ENCODE data around the gene CHTF8. TPM values are rescaled to one million over a fixed set of nuclear protein-coding genes. Genes with fewer than 3 reads are reported as not detected.
"Not testable (repeated sequence)": the region's sequence is repeated elsewhere in the genome, so short reads cannot be mapped to it uniquely, and the experiment has no call there.

The CHTF8 gene
- polyA plus RNA-seq, 1 experiment, result 84.8 TPM

DNA sequence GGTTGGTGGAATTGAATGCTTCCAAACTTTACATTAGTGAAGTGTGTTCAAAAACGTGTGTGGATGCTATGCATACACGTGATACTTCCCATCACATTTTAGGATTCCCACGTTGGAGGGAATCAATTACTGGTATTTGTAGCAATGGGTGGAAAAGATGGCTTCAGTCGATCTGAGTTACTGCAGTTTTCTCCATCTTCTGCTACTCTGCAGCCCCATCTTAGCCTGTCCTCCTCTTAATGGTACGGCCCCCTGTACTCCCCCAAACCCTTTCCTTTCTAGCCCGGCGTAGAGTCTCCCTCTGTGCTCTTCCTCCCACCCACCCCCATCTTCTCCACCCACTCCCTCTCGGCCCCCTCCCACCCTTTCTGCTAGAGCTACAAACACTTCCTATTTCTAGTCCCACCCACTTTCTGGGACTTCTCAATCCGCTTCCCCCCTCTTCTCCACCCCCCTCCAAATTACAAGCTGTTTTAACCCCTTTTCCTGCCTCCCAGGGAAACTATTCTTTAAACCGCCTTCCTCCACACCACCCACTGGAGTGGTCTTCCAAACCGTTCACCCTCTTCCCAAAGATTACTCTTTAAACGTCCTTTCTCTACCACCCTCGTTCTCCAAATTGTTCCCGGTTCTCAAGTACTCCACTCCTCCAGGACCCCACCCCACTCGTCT is 1.1 kb downstream of the CHTF8 start:
- Histone ChIP-seq H3K27ac (ENCODE audit: low read depth, low read length) (peak overlapping the region; percentile 78), H3K4me3 (ENCODE audit: low read depth, low read length) (peak overlapping the region; percentile 91), H3K27me3 (ENCODE audit: control insufficient read depth, insufficient read depth, low read length) (no peaks in the 10 kb centered on the region), H3K9me3 (ENCODE audit: control insufficient read depth, insufficient read depth, low read length) (no peaks in the 10 kb centered on the region; the same call in 1 of the 2 replicates)
- TF ChIP-seq, protein P1, sequence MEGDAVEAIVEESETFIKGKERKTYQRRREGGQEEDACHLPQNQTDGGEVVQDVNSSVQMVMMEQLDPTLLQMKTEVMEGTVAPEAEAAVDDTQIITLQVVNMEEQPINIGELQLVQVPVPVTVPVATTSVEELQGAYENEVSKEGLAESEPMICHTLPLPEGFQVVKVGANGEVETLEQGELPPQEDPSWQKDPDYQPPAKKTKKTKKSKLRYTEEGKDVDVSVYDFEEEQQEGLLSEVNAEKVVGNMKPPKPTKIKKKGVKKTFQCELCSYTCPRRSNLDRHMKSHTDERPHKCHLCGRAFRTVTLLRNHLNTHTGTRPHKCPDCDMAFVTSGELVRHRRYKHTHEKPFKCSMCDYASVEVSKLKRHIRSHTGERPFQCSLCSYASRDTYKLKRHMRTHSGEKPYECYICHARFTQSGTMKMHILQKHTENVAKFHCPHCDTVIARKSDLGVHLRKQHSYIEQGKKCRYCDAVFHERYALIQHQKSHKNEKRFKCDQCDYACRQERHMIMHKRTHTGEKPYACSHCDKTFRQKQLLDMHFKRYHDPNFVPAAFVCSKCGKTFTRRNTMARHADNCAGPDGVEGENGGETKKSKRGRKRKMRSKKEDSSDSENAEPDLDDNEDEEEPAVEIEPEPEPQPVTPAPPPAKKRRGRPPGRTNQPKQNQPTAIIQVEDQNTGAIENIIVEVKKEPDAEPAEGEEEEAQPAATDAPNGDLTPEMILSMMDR (IDR thresholded peaks at IDR 0.05; ENCODE audit: low read depth, low read length), result no peak
- DNase-seq (ENCODE audit: low read depth, low spot score), result no peak
- ChIA-PET CTCF (interaction anchor here (0.6 kb wide), 1 partner anchor 159 kb away, joined by 3 read pairs; no protein-coding TSS in a partner anchor), POLR2A (interaction anchor here (0.6 kb wide), 1 partner anchor 612 kb away, joined by 5 read pairs; no protein-coding TSS in a partner anchor)

GRCh38 chr16:69130461-69130860 is 1.9 kb downstream of the CHTF8 start:
- TF ChIP-seq, protein P1 (IDR thresholded peaks at IDR 0.05; ENCODE audit: low read depth, low read length), result no peak
- ChIA-PET CTCF (interaction anchor here (0.6 to 4.1 kb wide), 5 partner anchors 18 to 283 kb away, joined by 3 to 21 read pairs (median 4); partner anchors contain the start of gene HAS3), POLR2A (no interaction called here)
- no peaks in the 10 kb centered on the region; the same call in 1 of the 2 replicates for H3K9me3 ChIP-seq (ENCODE audit: control insufficient read depth, insufficient read depth, low read length)
- H3K4me3 ChIP-seq (ENCODE audit: low read depth, low read length), result peak overlapping the region; percentile 91
- H3K27me3 ChIP-seq (ENCODE audit: control insufficient read depth, insufficient read depth, low read length), result no peaks in the 10 kb centered on the region
- no peak overlapping the region for H3K27ac ChIP-seq (ENCODE audit: low read depth, low read length)
- DNase-seq (ENCODE audit: low read depth, low spot score), result no peak

GRCh38 chr16:69127966-69128510 is 4.3 kb downstream of the CHTF8 start:
- Histone ChIP-seq H3K9me3 (ENCODE audit: control insufficient read depth, insufficient read depth, low read length) (no peaks in the 10 kb centered on the region; the same call in 1 of the 2 replicates), H3K4me3 (ENCODE audit: low read depth, low read length) (no peak overlapping the region), H3K27ac (ENCODE audit: low read depth, low read length) (no peak overlapping the region), H3K27me3 (ENCODE audit: control insufficient read depth, insufficient read depth, low read length) (no peaks in the 10 kb centered on the region)
- POLR2A ChIA-PET, result interaction anchor here (0.6 kb wide), 1 partner anchor 157 kb away, joined by 10 read pairs; no protein-coding TSS in a partner anchor
- TF ChIP-seq, protein P1 (IDR thresholded peaks at IDR 0.05; ENCODE audit: low read depth, low read length), result no peak
- DNase-seq (ENCODE audit: low read depth, low spot score), result no peak
- CTCF ChIA-PET, result interaction anchor here (0.5 to 4.1 kb wide), 3 partner anchors 226 to 282 kb away, joined by 5 to 21 read pairs (median 5); no protein-coding TSS in a partner anchor

- H3K27me3 ChIP-seq (ENCODE audit: control insufficient read depth, insufficient read depth, low read length); DNase-seq (ENCODE audit: low read depth, low spot score); H3K9me3 ChIP-seq (ENCODE audit: control insufficient read depth, insufficient read depth, low read length); H3K27ac ChIP-seq (ENCODE audit: low read depth, low read length); POLR2A ChIA-PET; H3K4me3 ChIP-seq (ENCODE audit: low read depth, low read length): not testable (repeated sequence)
- CTCF ChIA-PET, result interaction anchor here (0.6 to 4.1 kb wide), 3 partner anchors 171 to 279 kb away, joined by 4 to 21 read pairs (median 5); no protein-coding TSS in a partner anchor
Observed at GRCh38 chr16:69126801-69127200, 5.6 kb downstream of the CHTF8 start.

- ChIA-PET CTCF (interaction anchor here (3.9 to 6.1 kb wide), 2 partner anchors 223 to 281 kb away, joined by 104 to 182 read pairs; partner anchors contain the start of gene TANGO6), POLR2A (no interaction called here)
- no peak overlapping the region for H3K27ac ChIP-seq (ENCODE audit: low read depth, low read length)
- H3K4me3 ChIP-seq (ENCODE audit: low read depth, low read length), result no peak overlapping the region
- DNase-seq (ENCODE audit: low read depth, low spot score), result no peak
- no peaks in the 10 kb centered on the region for H3K9me3 ChIP-seq (ENCODE audit: control insufficient read depth, insufficient read depth, low read length)
- H3K27me3 ChIP-seq (ENCODE audit: control insufficient read depth, insufficient read depth, low read length), result no peaks in the 10 kb centered on the region
- TF ChIP-seq, protein P1 (IDR thresholded peaks at IDR 0.05; ENCODE audit: low read depth, low read length), result no peak
Observed at GRCh38 chr16:69126221-69126620, 6.2 kb downstream of the CHTF8 start.

- DNase-seq (ENCODE audit: low read depth, low spot score); H3K4me3 ChIP-seq (ENCODE audit: low read depth, low read length); POLR2A ChIA-PET; H3K27ac ChIP-seq (ENCODE audit: low read depth, low read length); H3K27me3 ChIP-seq (ENCODE audit: control insufficient read depth, insufficient read depth, low read length); H3K9me3 ChIP-seq (ENCODE audit: control insufficient read depth, insufficient read depth, low read length): not testable (repeated sequence)
- CTCF ChIA-PET, result interaction anchor here (0.5 to 6.1 kb wide), 15 partner anchors 9 to 607 kb away, joined by 3 to 182 read pairs (median 4); partner anchors contain the start of gene TANGO6
Observed at GRCh38 chr16:69124961-69125360, 7.4 kb downstream of the CHTF8 start.

- H3K27me3 ChIP-seq (ENCODE audit: control insufficient read depth, insufficient read depth, low read length); H3K27ac ChIP-seq (ENCODE audit: low read depth, low read length); DNase-seq (ENCODE audit: low read depth, low spot score); H3K4me3 ChIP-seq (ENCODE audit: low read depth, low read length); H3K9me3 ChIP-seq (ENCODE audit: control insufficient read depth, insufficient read depth, low read length): not testable (repeated sequence)
- CTCF ChIA-PET, result interaction anchor here (0.5 to 6.1 kb wide), 39 partner anchors 8 to 606 kb away, joined by 3 to 182 read pairs (median 4); partner anchors contain the start of genes HAS3, SNTB2 and TANGO6
- POLR2A ChIA-PET, result interaction anchor here (0.7 kb wide), 1 partner anchor 280 kb away, joined by 3 read pairs; no protein-coding TSS in a partner anchor
Observed at GRCh38 chr16:69124406-69124805, 8.0 kb downstream of the CHTF8 start.
